ENCODE data around the gene SYNJ2.

DNA sequence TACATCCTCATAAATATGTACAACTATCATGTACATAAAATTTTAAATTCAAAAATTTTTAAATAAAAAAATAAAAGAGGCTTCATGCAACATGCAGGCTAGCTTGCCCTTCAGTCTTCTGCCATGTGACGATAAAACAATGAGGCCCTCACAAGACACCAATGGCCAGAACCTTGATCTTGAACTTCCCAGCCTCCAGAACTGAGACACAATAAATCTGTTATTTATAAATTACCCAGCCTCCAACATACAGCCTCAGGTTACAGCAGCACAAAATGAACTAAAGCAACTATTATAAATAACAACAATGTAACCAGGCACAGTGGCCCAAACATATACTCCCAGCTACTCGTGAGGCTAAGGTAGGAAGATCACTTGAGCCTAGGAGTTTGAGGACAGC is 143.6 kb downstream of the SYNJ2 start:
- TF ChIP-seq, protein P1, sequence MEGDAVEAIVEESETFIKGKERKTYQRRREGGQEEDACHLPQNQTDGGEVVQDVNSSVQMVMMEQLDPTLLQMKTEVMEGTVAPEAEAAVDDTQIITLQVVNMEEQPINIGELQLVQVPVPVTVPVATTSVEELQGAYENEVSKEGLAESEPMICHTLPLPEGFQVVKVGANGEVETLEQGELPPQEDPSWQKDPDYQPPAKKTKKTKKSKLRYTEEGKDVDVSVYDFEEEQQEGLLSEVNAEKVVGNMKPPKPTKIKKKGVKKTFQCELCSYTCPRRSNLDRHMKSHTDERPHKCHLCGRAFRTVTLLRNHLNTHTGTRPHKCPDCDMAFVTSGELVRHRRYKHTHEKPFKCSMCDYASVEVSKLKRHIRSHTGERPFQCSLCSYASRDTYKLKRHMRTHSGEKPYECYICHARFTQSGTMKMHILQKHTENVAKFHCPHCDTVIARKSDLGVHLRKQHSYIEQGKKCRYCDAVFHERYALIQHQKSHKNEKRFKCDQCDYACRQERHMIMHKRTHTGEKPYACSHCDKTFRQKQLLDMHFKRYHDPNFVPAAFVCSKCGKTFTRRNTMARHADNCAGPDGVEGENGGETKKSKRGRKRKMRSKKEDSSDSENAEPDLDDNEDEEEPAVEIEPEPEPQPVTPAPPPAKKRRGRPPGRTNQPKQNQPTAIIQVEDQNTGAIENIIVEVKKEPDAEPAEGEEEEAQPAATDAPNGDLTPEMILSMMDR (IDR thresholded peaks at IDR 0.05; ENCODE audit: poor library complexity, severe bottlenecking) = no peak
- TF ChIP-seq, protein P2, sequence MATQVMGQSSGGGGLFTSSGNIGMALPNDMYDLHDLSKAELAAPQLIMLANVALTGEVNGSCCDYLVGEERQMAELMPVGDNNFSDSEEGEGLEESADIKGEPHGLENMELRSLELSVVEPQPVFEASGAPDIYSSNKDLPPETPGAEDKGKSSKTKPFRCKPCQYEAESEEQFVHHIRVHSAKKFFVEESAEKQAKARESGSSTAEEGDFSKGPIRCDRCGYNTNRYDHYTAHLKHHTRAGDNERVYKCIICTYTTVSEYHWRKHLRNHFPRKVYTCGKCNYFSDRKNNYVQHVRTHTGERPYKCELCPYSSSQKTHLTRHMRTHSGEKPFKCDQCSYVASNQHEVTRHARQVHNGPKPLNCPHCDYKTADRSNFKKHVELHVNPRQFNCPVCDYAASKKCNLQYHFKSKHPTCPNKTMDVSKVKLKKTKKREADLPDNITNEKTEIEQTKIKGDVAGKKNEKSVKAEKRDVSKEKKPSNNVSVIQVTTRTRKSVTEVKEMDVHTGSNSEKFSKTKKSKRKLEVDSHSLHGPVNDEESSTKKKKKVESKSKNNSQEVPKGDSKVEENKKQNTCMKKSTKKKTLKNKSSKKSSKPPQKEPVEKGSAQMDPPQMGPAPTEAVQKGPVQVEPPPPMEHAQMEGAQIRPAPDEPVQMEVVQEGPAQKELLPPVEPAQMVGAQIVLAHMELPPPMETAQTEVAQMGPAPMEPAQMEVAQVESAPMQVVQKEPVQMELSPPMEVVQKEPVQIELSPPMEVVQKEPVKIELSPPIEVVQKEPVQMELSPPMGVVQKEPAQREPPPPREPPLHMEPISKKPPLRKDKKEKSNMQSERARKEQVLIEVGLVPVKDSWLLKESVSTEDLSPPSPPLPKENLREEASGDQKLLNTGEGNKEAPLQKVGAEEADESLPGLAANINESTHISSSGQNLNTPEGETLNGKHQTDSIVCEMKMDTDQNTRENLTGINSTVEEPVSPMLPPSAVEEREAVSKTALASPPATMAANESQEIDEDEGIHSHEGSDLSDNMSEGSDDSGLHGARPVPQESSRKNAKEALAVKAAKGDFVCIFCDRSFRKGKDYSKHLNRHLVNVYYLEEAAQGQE (IDR thresholded peaks at IDR 0.05; ENCODE audit: borderline replicate concordance) = no peak
- no peak for TF ChIP-seq TAF1 (IDR thresholded peaks at IDR 0.05; ENCODE audit: low read depth)
- no peak for TF ChIP-seq EZH2 (IDR thresholded peaks at IDR 0.05; ENCODE audit: borderline replicate concordance, insufficient read depth, low read length, poor library complexity, severe bottlenecking)
- TF ChIP-seq POLR2AphosphoS5 (IDR thresholded peaks at IDR 0.05) = no peak
- no peak for TF ChIP-seq MXI1 (conservative IDR thresholded peaks at IDR 0.05; ENCODE audit: poor library complexity, severe bottlenecking)
- TF ChIP-seq EP300 (conservative IDR thresholded peaks at IDR 0.05; ENCODE audit: poor library complexity, severe bottlenecking) = no peak
- no peak for TF ChIP-seq SMC3 (conservative IDR thresholded peaks at IDR 0.05; ENCODE audit: poor library complexity)
- TF ChIP-seq RAD21 (conservative IDR thresholded peaks at IDR 0.05) = no peak

Data from neural cell (in vitro differentiated cells).